ENCODE results near the gene SFMBT1.
A peak's percentile ranks its signal among the peaks of the same experiment; 100 is the strongest.

The SFMBT1 gene

DNA sequence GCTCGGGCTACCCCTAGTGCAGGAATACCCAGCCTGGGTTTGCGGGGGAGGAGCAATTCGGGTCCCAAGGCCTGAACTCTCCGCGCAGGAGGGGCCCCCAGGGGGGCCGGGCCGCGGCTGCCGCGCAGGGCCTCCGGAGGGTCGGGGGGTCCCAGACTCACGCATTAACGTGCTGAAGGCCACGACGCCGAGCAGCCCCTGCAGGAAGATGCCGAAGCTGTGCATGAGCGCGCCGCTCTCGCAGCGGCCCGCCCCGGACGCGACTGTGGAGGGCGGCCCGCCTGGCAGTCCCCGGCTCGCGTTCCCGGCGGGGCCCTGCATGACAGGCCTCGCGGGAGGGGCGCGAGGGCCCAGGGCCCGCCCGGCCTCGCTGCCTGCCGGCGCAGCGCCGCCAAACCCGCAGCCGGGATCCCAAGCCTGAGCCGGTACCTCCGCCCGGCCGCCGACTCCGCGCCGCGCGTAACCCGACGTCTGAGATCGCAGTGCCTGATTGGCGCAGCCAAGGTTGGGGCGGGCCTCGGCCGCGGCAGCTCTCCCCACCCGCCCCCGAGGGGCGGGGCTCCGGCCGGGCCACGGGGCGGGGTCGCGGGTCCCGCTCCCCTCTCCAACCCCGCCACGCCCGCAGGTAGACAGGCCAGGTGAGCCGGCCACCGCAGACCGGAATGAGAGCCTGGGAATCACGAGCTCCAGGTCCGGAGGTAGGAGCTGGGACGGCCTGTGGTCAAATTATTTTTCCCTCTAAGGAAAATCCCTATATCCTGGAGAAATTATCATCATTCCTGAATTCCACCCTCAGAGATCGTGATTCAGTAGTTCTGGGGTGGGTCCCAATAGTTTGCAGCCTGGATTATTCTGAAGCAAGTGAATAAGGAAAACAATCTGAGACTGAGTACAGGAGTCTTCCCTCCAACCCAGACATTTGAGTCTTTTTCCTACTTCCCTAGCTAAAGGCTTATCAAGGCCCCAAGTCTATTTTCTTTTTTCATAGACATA, 148.4 kb downstream of the SFMBT1 start, which contains the start of gene STIMATE (continued):
- TF ChIP-seq ZNF518A (tag by site-specific recombination; conservative IDR thresholded peaks at IDR 0.05; ENCODE audit: low read depth) (no peak), ZIC2 (tag by site-specific recombination; IDR thresholded peaks at IDR 0.05) (0 out of 2 replicates have a peak, but pooled peaks have one; percentile 29), ZNF501 (tag by site-specific recombination; IDR thresholded peaks at IDR 0.05) (no peak), ZNF335 (tag by site-specific recombination; conservative IDR thresholded peaks at IDR 0.05) (peak; percentile 58), ZNF214 (tag by site-specific recombination; IDR thresholded peaks at IDR 0.05; ENCODE audit: borderline replicate concordance) (no peak), ZNF843 (tag by site-specific recombination; IDR thresholded peaks at IDR 0.05) (no peak), ZBTB20 (tag by site-specific recombination; IDR thresholded peaks at IDR 0.05) (peak; percentile 47; the same call in 1 of the 2 replicates), SP2 (tag by site-specific recombination; IDR thresholded peaks at IDR 0.05) (peak; percentile 56), GLIS1 (tag by site-specific recombination; IDR thresholded peaks at IDR 0.05) (peak; percentile 70), ZNF660 (tag by site-specific recombination; IDR thresholded peaks at IDR 0.05) (0 out of 2 replicates have a peak, but pooled peaks have one; percentile 28), ZNF175 (tag by site-specific recombination; IDR thresholded peaks at IDR 0.05) (no peak), KLF1 (tag by site-specific recombination; IDR thresholded peaks at IDR 0.05) (no peak), ZNF2 (tag by site-specific recombination; IDR thresholded peaks at IDR 0.05) (no peak), ZNF76 (tag by site-specific recombination; IDR thresholded peaks at IDR 0.05; ENCODE audit: borderline replicate concordance, low read depth) (0 out of 2 replicates have a peak, but pooled peaks have one; percentile 11), PBX3 (CRISPR knock-in tag; IDR thresholded peaks at IDR 0.05) (0 out of 2 replicates have a peak, but pooled peaks have one; percentile 28), ZNF561 (tag by site-specific recombination; IDR thresholded peaks at IDR 0.05; ENCODE audit: borderline replicate concordance) (peak; percentile 39; the same call in 1 of the 2 replicates)
- TF ChIP-seq, protein P1, sequence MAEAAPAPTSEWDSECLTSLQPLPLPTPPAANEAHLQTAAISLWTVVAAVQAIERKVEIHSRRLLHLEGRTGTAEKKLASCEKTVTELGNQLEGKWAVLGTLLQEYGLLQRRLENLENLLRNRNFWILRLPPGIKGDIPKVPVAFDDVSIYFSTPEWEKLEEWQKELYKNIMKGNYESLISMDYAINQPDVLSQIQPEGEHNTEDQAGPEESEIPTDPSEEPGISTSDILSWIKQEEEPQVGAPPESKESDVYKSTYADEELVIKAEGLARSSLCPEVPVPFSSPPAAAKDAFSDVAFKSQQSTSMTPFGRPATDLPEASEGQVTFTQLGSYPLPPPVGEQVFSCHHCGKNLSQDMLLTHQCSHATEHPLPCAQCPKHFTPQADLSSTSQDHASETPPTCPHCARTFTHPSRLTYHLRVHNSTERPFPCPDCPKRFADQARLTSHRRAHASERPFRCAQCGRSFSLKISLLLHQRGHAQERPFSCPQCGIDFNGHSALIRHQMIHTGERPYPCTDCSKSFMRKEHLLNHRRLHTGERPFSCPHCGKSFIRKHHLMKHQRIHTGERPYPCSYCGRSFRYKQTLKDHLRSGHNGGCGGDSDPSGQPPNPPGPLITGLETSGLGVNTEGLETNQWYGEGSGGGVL (tag by site-specific recombination; IDR thresholded peaks at IDR 0.05), result peak; percentile 7; the same call in 1 of the 2 replicates
- TF ChIP-seq, protein P2, sequence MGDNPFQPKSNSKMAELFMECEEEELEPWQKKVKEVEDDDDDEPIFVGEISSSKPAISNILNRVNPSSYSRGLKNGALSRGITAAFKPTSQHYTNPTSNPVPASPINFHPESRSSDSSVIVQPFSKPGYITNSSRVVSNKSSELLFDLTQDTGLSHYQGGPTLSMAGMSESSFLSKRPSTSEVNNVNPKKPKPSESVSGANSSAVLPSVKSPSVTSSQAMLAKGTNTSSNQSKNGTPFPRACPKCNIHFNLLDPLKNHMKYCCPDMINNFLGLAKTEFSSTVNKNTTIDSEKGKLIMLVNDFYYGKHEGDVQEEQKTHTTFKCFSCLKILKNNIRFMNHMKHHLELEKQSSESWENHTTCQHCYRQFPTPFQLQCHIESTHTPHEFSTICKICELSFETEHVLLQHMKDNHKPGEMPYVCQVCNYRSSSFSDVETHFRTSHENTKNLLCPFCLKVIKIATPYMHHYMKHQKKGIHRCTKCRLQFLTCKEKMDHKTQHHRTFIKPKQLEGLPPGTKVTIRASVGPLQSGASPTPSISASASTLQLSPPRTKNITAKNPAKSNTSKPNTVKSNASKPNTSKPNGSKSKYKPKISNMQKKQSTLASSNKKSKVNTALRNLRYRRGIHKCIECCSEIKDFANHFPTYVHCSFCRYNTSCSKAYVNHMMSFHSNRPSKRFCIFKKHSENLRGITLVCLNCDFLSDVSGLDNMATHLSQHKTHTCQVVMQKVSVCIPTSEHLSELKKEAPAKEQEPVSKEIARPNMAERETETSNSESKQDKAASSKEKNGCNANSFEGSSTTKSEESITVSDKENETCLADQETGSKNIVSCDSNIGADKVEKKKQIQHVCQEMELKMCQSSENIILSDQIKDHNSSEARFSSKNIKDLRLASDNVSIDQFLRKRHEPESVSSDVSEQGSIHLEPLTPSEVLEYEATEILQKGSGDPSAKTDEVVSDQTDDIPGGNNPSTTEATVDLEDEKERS (tag by site-specific recombination; IDR thresholded peaks at IDR 0.05), result no peak

Data from HEK293 (cell line).